MM.1S (cell line): ENCODE measurements around the gene TMC3.

Experiments used
- EZH2 ChIP-seq: fragments of 300-600 bp; sonication (generic); optimal IDR thresholded peaks from 2 replicates; pipeline ENCODE3; 2017; ENCODE audit warnings: low read depth, mild to moderate bottlenecking, antibody characterized with exemption, low read length, mixed read lengths
- EZH2phosphoT487 ChIP-seq: fragments of 300-600 bp; sonication (generic); IDR thresholded peaks from 2 replicates; pipeline ENCODE4 v1.6.1; 2018; ENCODE audit warnings: antibody characterized with exemption, low read length
- TF ChIP-seq, protein P1 (sequence below): fragments of 300-600 bp; sonication (generic); IDR thresholded peaks from 2 replicates; pipeline ENCODE4 v1.5.1; 2016; ENCODE audit warnings: antibody characterized with exemption, low read length, mixed read lengths

DNA sequence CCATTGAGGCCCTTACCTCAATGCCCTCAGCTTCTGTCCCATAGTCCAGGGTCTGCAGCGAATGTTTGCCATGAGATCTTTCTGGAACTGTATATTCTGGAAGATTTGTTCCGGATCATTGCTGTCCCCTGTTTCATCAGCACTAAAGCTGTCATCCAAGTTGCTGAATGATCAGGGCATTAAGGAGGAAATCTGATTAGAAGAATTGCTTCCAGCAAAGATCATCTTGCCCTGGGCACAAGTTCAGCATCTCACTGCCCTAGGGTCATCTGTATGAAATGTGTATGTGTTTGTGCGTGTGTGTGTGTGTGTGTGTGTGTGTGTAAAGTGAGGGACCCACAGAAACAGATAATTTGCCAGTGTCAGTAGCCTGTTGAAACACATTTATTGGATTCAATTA, 1.4 kb downstream of the TMC3 start:
- TF ChIP-seq, protein P1, sequence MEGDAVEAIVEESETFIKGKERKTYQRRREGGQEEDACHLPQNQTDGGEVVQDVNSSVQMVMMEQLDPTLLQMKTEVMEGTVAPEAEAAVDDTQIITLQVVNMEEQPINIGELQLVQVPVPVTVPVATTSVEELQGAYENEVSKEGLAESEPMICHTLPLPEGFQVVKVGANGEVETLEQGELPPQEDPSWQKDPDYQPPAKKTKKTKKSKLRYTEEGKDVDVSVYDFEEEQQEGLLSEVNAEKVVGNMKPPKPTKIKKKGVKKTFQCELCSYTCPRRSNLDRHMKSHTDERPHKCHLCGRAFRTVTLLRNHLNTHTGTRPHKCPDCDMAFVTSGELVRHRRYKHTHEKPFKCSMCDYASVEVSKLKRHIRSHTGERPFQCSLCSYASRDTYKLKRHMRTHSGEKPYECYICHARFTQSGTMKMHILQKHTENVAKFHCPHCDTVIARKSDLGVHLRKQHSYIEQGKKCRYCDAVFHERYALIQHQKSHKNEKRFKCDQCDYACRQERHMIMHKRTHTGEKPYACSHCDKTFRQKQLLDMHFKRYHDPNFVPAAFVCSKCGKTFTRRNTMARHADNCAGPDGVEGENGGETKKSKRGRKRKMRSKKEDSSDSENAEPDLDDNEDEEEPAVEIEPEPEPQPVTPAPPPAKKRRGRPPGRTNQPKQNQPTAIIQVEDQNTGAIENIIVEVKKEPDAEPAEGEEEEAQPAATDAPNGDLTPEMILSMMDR: no peak
- TF ChIP-seq EZH2phosphoT487 (no peak), EZH2 (no peak)
